Stimulated activated naive CD8-positive, alpha-beta T cell treated with anti-CD3 and anti-CD28 coated beads, Interleukin-15, Interleukin-2, amounts not matched to agents 100 U/mL and 50 U/mL, for 24 hours (primary cell): ENCODE measurements around the gene USP7.

Source experiments
- ATAC-seq: fragments of 150-1000 bp; cut with Tn5 transposase; one replicate; pipeline ENCODE4 v1.10.0; 2021
- DNase-seq: peaks from one replicate; pipeline ENCODE4 v3.0.0; 2021

USP7 gene

DNA sequence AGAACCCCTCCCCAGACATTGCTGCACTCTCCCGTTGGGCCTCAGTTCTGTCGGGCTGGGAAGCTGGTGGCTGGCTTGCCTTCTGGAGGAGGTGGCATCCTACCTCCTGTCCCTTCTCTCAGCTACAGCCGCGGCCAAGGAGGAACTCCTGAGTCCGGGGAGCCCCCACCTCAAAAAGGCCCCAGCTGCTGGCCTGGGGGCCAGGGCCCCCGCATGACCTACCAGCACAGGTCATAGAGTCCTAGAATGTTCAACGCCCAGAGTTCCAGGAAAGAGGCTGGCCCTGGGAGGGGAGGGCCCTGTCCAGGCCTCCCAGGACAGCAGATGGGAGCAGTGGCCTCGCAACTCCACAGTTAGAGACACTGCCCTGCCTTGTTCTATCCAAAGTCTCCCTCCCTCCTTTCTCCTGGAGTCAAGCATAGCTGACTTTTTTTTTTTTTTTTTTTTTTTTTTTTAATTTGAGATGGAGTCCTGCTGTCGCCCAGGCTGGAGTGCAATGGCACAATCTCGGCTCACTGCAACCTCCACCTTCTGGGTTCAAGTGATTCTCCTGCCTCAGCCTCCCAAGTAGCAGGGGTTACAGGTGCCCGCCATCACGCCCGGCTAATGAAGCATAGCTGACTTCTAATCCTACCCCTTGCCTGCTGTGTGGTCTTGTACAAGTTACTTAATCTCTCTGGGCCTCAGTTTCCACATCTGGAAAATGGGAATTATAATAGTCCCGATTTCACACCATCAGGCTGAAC is 102.0 kb downstream of the USP7 start:
- DNase-seq, result no peak

DNA sequence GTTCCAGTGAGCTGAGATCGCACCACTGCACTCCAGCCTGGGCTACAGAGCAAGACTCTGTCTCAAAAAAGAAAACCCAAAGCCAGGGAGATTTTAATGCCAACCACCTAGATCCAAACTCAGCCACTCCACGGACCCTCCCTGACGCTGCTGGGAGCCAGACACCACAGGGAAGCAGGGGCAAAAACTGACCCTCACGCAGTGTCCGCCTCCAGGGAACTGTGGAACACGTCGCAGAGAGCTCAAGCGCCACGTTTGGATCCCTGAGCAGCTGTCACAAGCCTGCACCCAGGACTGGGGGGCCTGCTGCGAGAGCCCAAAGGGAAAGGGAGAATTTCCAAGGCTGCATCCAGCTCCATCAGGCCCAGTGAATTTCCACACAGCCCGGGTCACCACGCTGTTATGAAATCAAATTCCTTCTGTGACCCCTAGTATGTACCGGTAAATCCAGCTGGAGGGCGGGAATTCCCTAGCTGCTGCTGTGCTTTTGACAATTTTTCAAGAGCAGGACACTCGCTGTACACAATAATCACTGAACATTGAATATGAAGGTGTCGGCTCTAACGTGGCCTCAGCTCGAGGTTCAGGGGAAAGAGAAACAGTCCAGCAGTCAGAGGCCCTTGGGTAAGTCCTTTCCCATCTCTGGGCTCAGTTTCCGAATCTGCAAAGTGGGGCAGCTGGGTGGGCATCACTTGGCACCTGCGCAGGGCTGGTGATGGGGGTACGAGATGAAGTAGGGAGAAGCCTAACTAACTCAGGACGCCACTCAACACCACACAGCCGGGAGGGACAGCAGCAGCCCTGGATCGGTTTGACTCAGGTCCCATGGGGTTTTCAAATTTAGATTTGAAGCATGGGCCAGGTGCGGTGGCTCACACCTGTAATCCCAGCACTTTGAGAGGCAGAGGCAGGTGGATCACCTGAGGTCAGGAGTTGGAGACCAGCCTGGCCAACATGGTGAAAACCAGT is 103.5 kb downstream of the USP7 start:
- DNase-seq, result no peak

More for the DNA sequence above, 102.0 kb downstream of the USP7 start:
- ATAC-seq, result no peak

DNA sequence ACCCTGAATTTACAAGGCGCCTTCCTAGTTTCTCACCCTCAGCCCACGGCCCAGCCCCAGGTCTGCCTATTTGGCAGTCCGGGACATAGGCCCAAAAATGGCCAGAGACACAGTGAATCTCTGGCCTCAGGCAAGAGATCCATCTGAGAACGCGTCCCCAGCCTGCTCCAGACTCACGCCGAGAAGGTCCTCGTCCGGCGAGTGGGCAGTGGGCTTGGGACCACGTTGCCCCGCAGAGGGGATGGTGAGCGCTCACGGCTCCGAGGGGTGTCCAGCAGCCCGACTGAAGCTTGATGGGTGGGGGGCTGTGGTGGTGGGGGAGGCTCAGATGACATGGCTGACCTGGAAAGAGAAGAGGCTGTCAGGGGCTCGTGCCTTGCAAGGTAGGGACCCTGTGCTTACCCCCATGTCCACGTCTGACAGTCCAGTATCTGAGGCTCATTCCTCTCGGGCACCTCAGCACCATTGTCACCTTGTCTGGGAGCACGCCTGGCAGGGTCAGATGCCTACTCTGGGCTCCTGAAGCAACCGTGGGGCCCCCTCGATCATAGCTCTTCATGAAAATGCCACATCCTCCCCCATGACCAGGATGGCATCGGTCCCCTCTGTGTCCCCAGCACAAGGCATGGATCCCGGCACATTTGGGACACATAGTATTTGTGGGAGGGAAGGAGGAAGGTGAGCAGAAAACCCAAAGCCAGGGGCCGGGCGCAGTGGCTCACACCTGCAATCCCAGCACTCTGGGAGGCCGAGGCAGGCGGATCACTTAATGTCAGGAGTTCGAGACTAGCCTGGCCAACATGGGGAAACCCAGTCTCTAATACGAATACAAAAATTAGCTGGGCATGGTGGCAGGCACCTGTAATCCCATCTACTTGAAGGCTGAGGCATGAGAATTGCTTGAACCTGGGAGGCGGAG is 104.5 kb downstream of the USP7 start:
- DNase-seq, result no peak

More for the DNA sequence above, 103.5 kb downstream of the USP7 start:
- ATAC-seq, result no peak

DNA sequence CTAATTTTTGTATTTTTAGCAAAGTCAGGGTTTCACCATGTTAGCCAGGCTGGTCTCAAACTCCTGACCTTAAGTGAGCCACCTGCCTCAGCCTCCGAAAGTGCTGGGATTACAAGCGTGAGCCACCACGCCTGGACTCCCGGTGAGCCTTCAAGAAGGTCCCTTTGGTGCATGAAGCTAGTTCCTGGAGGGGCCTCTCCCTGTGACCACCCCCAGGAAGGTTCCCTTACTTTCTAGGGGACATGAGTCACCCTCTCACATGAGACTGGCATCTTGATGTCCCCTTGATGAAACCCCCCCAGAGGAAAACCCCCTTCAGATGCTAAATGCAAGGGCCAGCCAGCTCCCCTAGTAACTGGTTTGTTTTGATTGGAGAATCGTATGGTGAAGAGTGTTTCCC is 107.7 kb downstream of the USP7 start:
- DNase-seq, result no peak
- no peak for ATAC-seq

More for the DNA sequence above, 104.5 kb downstream of the USP7 start:
- no peak for ATAC-seq

DNA sequence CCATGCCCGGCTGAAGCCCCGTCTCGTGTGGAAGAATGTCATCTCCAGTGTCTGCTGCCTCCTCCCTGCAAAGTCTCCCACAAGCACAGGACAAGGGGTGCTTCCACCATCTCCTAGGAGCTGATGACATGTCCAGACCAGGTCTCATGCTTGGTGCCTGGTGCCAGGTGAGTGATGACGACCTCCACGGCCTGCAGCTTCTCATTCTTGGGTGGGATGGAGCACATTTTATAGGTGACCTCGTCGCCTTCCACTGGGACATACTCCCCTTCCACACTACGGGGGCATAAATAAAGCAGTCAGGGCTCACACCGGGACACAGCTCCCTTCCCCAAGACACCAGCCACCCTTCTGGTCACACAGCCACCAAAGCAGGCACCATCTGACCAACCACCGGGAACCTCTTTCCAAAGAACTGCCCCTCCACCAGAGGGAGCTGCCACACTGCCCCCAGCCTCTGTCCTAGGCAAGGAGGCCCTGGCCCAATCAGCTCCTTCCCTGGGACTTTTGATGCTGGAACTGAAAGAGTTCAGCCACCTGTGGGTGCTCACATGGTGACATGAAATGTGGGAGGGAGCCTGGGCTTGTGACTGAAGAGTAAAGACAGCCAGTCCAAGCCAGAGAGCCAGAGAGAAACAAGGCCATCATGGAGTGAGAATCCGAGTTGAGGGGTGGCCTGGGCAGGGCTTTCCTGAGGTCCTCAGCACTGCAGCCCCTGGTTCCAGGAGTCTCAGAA is 108.5 kb downstream of the USP7 start:
- ATAC-seq (no peak), DNase-seq (no peak)

DNA sequence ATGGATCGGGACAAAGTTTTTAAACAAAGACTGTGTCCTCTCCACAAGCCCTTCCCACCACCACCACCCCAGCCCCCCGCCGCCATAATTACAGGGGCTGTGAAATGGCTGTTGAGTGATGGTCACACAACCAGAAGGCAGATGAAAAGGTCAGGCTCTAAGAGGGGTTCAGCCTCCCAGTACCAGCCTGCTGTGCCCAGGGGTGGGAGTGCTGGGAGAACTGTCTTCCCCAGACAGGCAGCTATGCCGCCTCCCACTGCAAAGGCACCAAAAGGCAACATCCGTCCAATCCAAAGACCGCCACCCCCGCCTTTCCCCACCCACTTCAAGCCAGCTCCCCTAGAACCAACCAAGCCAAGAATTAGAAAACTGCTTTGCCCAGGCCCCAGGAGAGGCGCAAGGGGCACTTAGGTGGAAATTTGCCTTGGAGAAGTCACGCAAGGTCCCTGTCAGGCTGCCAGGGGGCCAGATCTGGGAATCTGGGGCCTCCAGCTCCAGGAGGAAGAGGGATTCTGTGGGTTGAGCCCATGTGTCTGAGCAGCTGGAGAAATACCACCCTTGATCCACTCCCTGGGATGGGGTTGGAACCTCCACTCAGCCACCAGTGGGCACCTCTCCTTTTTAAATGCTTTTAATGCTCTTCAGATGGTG is 109.3 kb downstream of the USP7 start:
- ATAC-seq, result no peak
- DNase-seq, result no peak

DNA sequence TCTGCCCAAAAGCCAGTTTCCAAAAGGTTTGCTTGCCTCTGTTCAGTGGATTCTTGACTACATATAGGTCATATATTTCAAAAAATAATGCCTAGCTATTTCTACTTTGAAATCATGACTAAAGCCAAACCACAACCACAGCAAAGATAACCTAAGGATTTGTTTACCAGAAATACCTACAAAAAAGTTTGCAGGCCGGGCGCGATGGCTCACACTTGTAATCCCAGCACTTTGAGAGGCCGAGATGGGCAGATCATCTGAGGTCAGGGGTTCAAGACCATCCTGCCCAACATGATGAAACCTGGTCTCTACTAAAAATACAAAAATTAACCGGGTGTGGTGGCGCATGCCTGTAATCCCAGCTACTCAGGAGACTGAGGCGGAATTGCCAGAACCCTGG is 110.1 kb downstream of the USP7 start:
- DNase-seq, result no peak
- ATAC-seq, result no peak

DNA sequence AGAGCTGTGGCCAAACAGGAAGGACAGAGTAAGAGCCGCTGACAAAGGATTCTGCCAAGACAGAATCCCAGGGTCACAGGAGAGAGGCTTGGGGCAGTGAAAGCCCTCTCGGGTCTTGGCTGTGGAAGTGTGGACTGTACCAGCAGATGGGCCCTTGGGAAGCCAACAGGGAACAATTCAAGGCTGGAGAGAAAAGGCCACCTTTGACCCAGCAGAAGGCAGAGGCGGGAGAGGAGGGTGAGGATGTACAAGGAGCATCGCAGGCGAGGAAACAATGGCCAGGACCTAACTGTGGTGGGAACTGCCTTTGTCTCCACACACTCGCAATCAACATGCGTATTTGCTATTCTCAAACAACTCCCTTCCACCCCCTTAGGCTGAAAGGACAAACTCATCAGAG is 110.6 kb downstream of the USP7 start:
- no peak for DNase-seq
- ATAC-seq, result no peak

DNA sequence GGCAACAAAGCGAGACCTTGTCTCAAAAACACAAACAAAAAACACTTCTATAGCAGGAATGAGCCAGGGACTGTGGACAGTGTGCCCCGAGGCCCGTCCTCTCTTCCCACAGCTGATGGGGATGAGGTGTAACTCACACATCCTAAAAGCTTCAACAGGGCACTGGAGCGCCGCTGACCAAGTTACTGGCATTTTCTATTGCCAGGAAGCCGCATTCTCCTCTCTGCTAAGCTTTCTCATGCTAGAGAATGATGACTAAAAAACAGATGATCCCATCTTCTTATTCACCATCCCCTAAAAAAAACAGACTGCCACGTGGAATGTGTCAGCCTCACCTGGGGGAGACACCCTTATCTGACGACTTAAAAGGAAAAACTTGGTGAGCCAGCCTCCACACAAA is 111.2 kb downstream of the USP7 start:
- DNase-seq (no peak), ATAC-seq (no peak)

DNA sequence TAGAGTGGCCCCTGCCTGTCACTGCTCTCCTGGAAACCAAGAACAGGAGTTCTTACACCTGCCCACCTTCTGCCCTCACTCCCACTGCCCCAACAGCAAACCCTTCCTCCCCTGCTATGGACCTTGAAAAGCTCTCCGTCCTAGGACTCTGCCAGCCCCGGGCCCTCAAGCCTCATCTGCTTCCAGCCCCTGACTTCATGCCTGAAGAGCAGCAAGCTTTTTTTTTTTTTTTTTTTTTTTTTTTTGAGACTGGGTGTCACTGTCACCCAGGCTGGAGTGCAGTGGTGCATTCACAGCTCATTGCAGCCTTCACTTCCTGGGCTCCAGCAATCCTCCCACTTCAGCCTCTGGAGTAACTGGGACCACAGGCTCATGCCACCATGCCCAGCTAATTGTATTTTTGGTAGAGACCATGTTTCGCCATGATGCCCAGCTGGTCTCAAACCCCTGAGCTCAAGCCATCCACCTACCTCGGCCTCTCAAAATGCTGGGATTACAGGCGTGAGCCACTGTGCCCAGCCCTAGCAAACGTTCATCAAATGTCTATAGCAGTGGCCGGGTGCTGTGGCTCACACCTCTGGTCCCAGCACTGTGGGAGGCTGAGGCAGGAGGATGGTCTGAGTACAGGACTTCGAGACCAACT is 111.8 kb downstream of the USP7 start:
- ATAC-seq (no peak), DNase-seq (no peak)

DNA sequence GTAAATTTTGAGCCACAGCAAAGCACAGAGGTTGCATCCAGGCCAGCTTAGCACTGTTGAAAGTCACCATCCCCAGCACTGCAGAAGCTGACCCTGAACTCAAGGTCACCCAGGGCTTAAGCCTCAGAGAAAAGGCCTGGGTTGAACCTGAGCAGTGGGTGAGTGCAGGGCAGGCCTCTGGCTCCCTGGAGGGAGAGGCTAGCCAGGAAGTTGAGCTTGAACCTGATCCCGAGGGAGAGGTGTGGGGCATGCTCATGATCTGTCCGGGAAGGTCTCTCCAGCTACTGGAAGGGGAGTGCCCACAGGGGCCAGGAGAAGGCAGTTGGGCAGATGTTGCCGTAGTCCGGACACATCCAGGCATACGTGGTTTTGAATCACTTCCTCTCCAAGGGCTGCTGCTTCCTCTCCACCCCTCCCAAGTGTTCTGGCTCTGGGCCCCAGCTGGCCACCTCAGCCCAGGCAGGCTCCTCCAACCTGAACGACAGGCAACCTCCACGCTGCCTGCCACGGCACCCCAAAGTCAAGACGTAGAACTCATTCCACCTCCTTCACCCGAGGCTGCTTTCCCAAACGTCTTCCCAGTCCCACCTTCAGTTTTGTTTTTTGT is 113.3 kb downstream of the USP7 start:
- no peak for DNase-seq

DNA sequence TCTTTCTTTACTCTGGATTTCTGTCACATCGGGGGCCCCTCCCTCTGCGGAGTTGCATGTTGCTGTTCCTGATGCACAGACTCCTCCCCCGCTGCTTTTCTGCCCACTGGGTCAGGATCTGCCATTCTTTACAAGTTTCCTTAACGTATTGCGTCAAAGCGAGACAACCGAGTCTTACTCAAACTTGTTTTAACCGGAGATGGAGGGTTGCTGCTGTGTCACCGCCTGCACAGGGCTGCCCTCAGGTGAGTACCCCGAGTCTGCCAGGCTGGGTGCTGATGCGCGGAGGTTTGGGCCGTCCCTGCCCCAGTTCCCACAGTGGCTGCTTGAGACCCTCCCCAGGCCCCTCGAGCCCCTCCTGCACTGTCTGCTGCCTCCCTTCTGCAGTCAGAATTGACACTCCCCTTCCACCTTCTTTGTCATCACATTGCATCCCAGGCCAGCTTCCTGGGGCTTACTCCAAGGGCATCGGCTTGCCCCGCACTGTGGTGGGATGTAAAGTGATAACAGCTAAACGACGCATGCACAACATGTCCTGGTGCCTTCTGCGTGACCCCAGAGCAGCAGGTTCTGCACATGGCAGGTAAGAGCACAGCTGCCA is 114.2 kb downstream of the USP7 start:
- no peak for ATAC-seq
- no peak for DNase-seq

More for the DNA sequence above, 113.3 kb downstream of the USP7 start:
- ATAC-seq, result no peak

DNA sequence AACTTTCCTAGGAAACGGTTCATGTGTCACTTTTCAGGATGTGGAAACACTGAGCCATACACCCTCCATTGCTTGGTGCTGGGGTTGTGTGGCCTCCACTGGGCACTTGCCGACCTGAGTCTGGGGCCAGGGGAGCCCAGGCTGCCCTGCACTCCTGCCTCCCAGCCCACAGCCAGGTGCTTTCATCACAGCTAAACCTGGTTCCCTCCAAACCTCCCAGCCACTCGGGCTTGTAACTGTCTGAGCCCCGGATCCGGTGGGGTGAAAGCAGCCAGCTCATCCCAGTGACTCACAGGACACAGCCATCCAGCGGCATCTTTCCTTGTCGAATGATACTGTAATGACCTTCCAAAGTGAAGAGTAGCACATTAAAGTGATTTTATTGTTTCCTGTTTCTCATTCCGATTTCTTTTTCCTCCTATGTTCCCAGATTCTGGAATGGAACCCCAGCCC is 114.7 kb downstream of the USP7 start:
- no peak for ATAC-seq

DNA sequence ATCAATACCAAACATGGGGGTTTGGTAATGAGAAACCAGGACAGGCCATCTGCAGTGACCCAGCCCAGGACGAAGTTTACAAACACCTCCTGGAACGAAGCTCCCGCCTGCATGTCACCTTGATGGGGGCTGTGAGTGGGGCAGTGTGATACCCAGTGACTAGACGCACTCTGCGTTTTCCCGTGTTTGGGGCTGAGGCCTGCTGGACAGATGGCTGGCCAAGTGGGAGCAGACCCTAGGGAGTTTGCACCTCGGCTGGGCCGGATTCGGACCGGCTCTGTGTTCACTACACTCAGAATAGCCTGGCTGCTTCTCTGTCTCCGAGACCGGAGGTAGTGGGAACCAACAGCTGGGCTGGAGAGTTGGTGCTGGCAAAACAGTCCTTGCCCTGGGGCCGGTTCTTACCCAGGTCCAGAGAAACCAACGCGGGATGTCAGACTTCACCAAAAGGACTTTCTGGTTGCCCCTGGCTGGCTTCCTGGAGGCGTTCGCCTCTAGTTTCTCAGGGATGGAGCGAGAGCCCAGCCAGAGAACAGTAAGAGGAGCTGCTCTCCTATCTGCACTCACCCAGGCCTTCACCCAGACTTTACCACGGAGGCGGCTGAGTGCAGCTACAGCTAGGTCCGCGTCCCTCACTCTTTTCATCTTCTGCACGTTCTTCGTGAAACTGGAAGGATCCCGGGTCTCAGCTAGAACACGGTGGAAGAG is 115.3 kb downstream of the USP7 start:
- DNase-seq (no peak), ATAC-seq (no peak)

More for the DNA sequence above, 114.7 kb downstream of the USP7 start:
- DNase-seq, result no peak

DNA sequence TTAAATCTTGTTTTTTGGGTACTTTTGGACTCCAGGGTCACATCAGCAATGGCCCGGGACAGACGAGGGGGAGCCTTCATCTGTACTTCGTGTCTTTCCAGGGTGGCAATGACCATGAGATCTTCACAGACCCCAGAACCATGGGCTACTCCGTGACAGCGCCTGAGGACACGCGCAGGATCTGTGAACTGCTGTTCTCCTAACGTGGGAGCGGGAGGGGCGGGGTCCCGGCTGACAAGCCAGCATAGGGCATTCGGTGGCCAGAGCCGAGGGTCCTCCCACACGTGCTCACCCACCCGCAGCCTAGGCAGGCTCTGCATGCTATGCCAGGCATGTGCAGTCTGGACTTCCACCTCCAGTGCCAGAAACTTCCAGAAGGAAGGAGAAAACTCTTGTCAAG is 116.1 kb downstream of the USP7 start:
- no peak for ATAC-seq

DNA sequence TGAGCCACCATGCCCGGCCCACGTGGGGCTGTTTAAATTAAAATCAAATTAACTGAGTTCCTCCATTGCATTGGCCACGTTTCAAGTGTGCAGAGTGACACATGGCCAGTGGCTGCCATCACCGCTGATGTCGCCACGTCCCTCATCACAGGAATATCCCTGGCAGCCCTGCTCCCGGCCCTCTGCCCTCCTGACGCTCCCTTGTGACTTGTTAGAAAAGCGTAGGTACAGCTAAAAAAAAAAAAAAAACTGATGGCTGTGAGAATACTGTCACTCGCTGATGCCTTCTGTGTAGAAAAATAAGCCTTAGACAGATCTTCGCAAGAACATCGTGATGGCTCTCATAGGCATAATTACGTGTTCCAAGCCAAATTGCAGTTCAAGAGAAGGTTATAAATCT is 116.6 kb downstream of the USP7 start:
- DNase-seq, result no peak

More for the DNA sequence above, 116.1 kb downstream of the USP7 start:
- no peak for DNase-seq

DNA sequence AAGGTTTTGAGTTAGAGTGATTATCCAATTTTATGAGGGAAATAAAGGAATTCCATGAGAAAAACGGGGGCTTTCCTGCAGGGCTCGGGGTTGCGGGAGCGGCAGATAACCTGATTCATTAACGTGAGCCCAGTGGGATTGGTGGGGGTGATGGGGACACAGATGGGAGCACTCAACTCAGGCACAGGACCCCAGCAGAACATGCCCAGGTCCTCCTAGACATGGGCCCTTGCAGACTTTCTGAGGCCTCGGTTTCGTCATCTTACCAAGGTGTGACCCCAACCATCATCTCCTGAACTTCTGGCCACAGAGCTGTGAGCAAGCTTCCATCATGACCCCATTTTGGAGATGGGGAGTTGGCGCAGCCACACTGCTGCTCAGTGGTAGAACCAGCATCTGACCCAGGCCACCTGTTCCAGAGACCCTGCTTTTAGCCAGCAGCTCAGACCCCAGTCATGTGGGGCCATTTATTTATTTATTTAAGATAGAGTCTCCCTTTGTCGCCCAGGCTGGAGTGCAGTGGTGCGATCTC is 117.2 kb downstream of the USP7 start:
- DNase-seq (no peak), ATAC-seq (no peak)

More for the DNA sequence above, 116.6 kb downstream of the USP7 start:
- ATAC-seq, result no peak

DNA sequence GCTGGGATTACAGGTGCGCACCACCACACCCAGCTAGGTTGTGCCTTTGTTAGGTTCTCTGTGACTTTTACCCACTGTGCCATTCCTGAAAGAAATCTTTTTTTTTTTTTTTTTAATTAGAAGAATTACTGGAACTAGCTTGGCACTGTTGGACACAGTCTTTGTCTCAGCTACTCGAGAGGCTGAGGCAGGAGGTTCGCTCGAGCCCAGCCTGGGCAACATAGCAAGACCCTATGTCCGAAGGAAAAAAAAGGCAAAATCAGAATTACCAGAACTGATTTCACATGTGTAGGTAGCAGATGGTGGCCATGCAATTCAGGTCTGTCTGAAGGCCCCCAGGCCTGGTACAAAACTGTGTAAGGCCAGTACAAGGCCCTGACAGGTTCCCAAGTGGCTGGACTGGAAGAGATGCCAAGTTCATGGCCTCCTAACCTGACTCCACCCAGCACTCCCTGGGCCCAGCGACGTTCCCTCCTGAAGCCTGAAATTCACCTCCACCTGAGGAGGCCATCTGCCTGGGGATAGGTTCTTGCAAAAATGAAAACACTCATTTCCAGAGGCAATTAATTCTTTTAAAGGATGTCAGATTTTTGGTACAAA is 117.9 kb downstream of the USP7 start:
- no peak for ATAC-seq
- no peak for DNase-seq
